Neural crest cell (in vitro differentiated cells): Measurements from ENCODE around the gene NQO1. TPM values are rescaled to one million over a fixed set of nuclear protein-coding genes. Genes with fewer than 3 reads are reported as not detected.

Experiments used
- DNase-seq: peaks from one replicate; pipeline ENCODE4 v3.0.0; 2021; ENCODE audit warnings: low read depth, mixed read lengths, low spot score
- H3K27ac Mint-ChIP-seq: one replicate; pipeline ENCODE4 v1.8.0; 2021; ENCODE audit warnings: mild to moderate bottlenecking, mixed read lengths; ENCODE audit not compliant: unreplicated experiment
- H3K27me3 Mint-ChIP-seq: 2 replicates; pipeline ENCODE4 v1.8.0; 2021; ENCODE audit warnings: low read depth, mild to moderate bottlenecking, mixed read lengths
- H3K36me3 Mint-ChIP-seq: 2 replicates; pipeline ENCODE4 v1.8.0; 2021; ENCODE audit warnings: low read depth, mild to moderate bottlenecking, mixed read lengths
- H3K4me1 Mint-ChIP-seq: 2 replicates; pipeline ENCODE4 v1.8.0; 2021; ENCODE audit warnings: mixed read lengths
- H3K4me3 Mint-ChIP-seq: one replicate; pipeline ENCODE4 v1.8.0; 2021; ENCODE audit warnings: mild to moderate bottlenecking, mixed read lengths
- H3K9me3 Mint-ChIP-seq: 2 replicates; pipeline ENCODE4 v1.8.0; 2021; ENCODE audit warnings: mixed read lengths
- CTCF ChIP-seq: fragments of 200-600 bp; sonication (generic); conservative IDR thresholded peaks from 2 replicates; pipeline ENCODE4 v1.5.0; 2021; ENCODE audit warnings: antibody characterized with exemption, mild to moderate bottlenecking
- total RNA-seq: library from RNA; stranded (reverse); gene quantifications from 2 replicates; pipeline ENCODE4 v1.2.1, GENCODE V29; 2021

The NQO1 gene
- total RNA-seq, 1 donor from 2014 or later = 81.1 TPM

DNA sequence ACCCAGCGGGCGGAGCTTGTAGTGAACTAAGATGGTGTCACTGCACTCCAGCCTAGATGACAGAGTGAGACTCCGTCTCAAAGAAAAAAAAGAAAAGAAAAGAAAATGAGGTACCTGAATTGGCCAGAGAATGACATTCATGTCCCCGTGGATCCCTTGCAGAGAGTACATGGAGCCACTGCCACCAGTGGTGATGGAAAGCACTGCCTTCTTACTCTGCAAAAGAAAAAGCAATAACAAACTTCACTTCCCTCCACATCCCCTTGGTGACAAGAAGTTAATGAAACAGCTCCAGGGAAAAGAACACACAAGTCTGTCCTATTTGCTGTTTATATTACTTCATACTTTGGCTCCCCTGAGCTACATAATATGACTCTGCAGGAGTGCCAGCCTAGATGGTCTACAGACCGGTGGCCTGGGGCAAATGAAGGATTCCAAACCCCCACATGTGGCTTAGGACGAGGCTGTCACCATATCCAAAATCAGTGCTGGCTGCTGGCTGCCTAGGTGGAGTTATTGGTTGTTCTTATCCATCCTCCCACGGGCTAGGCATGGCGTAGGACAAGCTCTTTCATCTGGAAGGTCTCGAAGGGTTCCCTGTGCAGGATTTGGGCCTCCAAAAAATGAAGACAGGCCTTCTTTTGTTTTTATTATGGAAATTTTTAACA is 13.3 kb downstream of the NQO1 start:
- Mint-ChIP-seq H3K4me1 (peaks cover 8% of the 10 kb centered on the region), H3K36me3 (peaks cover 6% of the 10 kb centered on the region), H3K9me3 (no peaks in the 10 kb centered on the region), H3K4me3 (no peak overlapping the region), H3K27ac (peak overlapping the region; percentile 6), H3K27me3 (no peaks in the 10 kb centered on the region)
- no peak for DNase-seq
- peak; percentile 15 for TF ChIP-seq CTCF

GRCh38 chr16:69712277-69712676 is 14.1 kb downstream of the NQO1 start:
- DNase-seq = no peak
- Mint-ChIP-seq H3K9me3 (no peaks in the 10 kb centered on the region), H3K27ac (no peak overlapping the region), H3K4me3 (no peak overlapping the region), H3K4me1 (peaks cover 7% of the 10 kb centered on the region), H3K36me3 (peaks cover 6% of the 10 kb centered on the region), H3K27me3 (no peaks in the 10 kb centered on the region)
- no peak for TF ChIP-seq CTCF

- no peak overlapping the region for H3K4me3 Mint-ChIP-seq
- no peak overlapping the region for H3K27ac Mint-ChIP-seq
- peaks cover 4% of the 10 kb centered on the region for H3K36me3 Mint-ChIP-seq
- no peaks in the 10 kb centered on the region for H3K4me1 Mint-ChIP-seq
- H3K27me3 Mint-ChIP-seq = no peaks in the 10 kb centered on the region
- no peak for TF ChIP-seq CTCF
- DNase-seq = no peak
- no peaks in the 10 kb centered on the region for H3K9me3 Mint-ChIP-seq
Observed at GRCh38 chr16:69711115-69711740, 15.1 kb downstream of the NQO1 start.

- H3K4me3 Mint-ChIP-seq = no peak overlapping the region
- TF ChIP-seq CTCF = peak; percentile 82
- DNase-seq = no peak
- no peaks in the 10 kb centered on the region for H3K27me3 Mint-ChIP-seq
- H3K27ac Mint-ChIP-seq = no peak overlapping the region
- no peaks in the 10 kb centered on the region for H3K9me3 Mint-ChIP-seq
- no peaks in the 10 kb centered on the region for H3K4me1 Mint-ChIP-seq
- H3K36me3 Mint-ChIP-seq = peaks cover 4% of the 10 kb centered on the region
Observed at GRCh38 chr16:69709456-69710084, 16.8 kb downstream of the NQO1 start.

DNA sequence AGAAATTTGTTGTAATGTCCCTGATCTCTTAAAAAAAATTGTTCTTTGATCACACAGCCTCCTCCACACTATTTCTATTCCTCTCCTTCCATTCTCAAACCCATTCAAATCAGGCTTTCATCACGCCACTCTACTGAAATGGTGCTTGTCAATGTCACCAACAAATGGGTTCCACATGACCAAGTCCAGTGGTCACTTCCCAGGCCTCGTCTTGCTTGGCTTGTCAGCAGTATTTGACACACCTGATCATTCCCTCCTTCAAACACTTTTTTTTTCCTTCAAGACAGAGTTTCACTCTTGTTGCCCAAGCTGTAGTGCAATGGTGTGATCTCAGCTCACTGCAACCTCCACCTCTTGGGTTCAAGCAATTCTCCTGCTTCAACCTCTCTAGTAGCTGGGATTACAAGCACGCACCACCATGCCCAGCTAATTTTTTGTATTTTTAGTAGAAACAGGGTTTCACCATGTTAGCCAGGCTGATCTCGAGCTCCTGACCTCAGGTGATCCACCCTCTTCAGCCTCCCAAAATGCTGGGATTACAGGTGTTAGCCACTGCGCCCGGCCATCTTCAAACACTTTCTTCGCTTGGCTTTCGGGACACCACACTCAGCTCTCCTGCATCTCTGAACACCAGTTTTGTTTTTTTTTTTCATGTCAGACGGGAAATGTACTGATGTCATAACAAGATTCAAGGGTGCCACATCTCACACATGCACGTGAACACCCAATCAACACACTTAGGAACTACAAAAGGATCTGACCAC is 18.3 kb downstream of the NQO1 start:
- H3K36me3 Mint-ChIP-seq = peaks cover under 1% of the 10 kb centered on the region
- no peak for TF ChIP-seq CTCF
- H3K27me3 Mint-ChIP-seq = no peaks in the 10 kb centered on the region
- DNase-seq = no peak
- no peaks in the 10 kb centered on the region for H3K9me3 Mint-ChIP-seq
- no peak overlapping the region for H3K4me3 Mint-ChIP-seq
- H3K27ac Mint-ChIP-seq = no peak overlapping the region
- H3K4me1 Mint-ChIP-seq = no peaks in the 10 kb centered on the region
